M059J (cell line): ENCODE measurements around the gene CHST11. TPM values are rescaled to one million over a fixed set of nuclear protein-coding genes. Genes with fewer than 3 reads are reported as not detected.

Source experiments
- DNase-seq: peaks from one replicate; pipeline ENCODE4 v3.0.0-alpha.2; 2012; ENCODE audit warnings: low read depth
- total RNA-seq: library from RNA; depleted of rRNA; stranded (reverse); fragments of >200 nt; shearing (Covaris generic); gene quantifications from 2 replicates; pipeline ENCODE4 v1.2.3, GENCODE V29; 2014

Gene CHST11
- total RNA-seq, 1 experiment from 2014 or later = 19.6 TPM

DNA sequence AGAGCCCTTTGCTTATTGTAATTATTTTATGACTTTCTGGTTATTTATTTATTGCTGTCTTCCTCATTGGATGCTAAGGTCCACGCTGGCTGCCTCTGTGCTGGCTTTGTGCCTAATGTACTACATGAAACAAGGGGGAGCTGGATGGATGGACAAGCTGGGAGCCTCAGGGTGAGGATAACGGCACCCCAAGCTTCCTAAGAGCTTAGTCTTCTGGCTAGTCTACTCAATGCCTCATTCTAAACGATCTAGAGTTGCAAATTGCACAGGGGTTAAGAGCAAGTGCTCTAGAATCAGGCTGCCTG, 172.0 kb downstream of the CHST11 start:
- no peak for DNase-seq

DNA sequence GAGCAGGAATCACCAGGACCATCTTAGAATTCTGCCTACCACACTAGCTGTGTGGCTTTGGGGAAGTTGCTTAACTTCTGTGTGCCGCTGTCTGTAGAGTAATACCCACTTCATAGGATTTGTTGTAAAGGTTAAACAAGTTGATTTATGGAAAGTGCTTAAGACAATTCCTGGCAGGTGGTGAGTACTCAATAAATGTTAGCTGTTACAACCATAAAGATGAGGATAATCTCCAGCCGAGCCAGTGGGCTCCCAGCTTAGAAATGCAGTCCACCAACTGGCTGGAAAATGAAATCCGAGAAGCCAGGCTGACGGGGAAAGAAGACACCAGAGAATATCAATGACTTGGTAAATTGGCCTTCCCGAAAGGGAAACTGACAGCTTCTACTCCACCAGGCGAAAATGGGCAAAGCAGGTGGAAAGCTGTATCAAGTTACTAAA, 173.5 kb downstream of the CHST11 start:
- no peak for DNase-seq

- DNase-seq = no peak
Observed at GRCh38 chr12:104631867-104632266, 175.1 kb downstream of the CHST11 start.

GRCh38 chr12:104632724-104633201, 176.0 kb downstream of the CHST11 start:
- DNase-seq = no peak

DNA sequence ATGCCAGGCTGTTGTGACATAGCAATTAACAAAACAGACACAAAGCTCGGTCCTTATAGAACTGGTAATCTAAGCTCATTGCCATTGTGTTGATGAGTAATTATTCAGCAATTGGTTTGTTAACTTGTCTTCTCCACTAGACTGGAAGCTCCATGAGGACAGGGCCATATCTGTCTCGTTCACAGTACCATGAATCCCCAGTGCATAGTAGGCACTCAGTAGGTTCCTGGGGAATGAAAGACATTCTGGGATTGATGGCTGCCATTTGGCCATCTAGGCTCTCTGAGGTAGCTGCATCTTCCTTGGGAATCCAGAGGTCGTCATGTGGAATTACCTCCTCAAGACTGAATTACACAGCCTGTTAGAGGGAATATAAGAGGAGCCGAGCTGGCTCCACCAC, 177.3 kb downstream of the CHST11 start:
- DNase-seq = no peak

- no peak for DNase-seq
Observed at GRCh38 chr12:104634852-104635251, 178.1 kb downstream of the CHST11 start.

GRCh38 chr12:104635607-104636343, 179.0 kb downstream of the CHST11 start:
- no peak for DNase-seq

DNA sequence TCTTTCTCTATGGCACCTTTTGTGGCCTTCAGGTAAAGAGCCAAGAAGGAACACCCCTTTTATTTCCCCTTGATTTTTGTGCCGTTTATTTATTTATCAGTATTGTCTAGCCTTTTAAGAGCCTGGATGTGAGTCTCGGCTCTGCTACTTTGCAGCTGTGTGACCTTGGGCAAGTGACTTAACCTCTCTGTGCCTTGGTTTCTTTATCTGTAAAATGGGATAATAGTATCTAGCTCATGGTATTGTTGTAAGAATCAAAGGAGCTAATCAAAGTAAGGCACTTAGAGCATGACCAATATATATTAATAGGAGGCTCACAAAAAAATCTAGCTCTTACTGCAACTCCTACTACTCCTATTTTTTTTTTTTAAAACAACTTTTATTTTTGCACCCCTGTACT, 179.7 kb downstream of the CHST11 start:
- no peak for DNase-seq

- DNase-seq = no peak
Observed at GRCh38 chr12:104637604-104638003, 180.9 kb downstream of the CHST11 start.

DNA sequence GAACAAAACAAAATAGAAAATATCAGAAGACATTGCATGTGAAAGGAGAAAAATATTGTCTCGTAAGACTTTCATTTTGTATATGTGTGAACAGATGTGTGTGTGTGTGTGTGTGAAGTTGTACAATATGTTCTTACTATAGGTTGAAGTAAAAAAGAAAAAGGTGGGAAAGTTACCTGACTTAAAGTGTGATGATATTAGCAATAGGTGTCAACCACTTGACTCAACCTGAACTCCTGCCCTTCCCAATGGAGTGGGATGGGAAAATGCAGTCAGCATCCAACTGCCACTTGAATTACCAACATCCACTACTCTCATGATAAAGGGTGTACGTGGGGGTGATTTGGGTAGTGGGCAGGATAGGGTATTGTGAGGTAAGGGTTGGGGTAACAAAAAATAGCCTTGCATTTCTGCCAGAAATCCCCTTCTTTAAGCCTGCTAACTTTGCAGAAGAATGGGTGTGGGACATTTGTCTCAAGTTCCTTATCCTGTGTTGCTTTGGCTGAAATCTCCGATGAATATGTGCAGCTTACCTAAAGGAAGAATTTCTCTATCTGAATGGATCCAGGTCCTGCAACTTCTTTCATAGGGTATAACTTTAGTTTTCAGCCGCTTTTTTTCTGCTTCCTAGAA, 181.6 kb downstream of the CHST11 start:
- DNase-seq = no peak

- no peak for DNase-seq
Observed at GRCh38 chr12:104638851-104639240, 182.1 kb downstream of the CHST11 start.

GRCh38 chr12:104640956-104641355, 184.2 kb downstream of the CHST11 start:
- no peak for DNase-seq

GRCh38 chr12:104641862-104642261, 185.1 kb downstream of the CHST11 start:
- DNase-seq = no peak

GRCh38 chr12:104643093-104643818, 186.5 kb downstream of the CHST11 start:
- DNase-seq = no peak

DNA sequence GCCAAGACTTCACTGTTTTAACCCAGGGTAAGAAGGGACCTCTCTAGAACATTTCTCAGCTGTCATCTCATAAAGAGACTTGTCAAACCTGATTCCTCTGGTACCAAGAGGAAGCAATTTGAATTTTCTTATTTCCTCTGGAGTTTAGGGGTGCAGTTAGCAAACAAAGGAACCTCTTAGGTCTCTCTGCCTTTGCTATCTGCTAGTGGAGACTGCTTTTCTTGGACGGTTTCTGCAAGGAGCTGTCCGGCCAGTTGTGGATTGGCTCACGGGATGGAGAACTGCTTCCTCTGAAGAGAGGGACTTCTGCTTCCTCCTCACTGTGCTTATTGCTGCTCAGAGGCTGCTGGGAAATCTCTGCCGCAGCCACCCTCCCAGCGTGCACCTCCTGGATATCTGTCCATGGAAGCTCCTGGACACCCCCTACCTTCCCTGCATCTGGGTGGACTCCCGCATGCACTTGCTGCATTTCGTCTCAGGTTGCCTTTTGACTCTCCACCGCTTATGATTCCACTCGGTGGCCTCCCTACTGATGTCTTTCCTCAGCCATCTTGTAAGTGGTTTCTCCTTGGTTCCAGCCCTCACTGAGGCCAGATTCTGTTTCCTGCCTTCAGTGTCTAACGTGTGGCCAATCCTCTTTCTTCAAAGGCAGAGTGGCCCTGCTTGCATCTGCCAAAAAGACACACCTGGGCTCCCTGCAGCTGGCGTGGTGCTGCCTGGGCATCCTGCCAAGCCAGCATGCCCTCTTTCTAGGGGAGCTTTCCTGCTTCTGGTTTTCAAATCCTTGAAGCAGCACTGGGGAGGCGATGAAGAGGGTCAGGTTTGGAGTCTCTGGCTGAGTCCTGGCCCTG, 187.3 kb downstream of the CHST11 start:
- no peak for DNase-seq

DNA sequence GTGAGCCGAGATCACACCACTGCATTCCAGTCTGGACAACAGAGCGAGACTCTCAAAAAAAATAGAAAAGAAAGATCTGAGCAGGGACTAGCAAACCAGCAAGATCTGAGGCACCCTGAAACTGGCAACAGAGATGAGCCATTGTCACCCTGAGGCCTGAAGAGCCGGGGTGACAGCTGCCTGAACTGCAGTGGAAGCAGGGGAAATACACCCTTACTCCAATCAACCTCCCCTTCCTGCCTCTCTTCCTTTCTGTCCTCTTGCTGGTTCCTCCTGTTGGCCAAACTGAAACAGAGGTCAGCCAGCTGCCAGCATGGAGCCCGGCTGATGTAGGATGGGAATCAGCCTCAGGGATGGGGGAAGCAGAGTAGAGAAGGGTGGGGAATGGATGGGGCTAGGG, 192.0 kb downstream of the CHST11 start:
- no peak for DNase-seq

DNA sequence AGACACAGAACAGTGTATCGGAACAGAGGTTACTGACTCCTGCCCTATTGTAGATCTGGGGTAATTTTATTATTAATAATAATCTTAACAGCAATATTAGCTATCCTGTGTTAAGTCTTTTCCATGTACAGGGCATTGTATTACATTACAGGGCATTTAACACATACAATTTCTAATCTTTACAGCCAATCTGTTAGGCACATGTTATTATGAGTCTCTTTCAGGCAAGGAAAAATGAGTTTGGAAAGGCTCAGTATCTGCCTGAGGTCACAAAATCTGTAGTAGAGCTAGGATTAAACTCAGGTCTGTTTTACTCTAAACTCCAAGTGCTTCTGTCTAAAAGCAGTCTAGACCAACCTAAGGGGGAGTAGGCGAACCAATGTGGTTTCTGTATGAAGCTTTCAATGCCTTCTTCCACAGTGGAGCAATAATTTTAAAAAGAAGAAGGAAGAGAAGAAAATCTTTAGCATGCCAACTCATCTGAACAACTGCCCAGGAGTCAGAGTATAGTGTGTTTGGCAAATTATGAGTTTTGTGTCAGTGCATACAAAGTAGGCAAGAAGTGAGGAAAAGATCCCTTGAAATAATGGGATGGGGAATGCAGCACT, 192.6 kb downstream of the CHST11 start:
- DNase-seq = no peak

DNA sequence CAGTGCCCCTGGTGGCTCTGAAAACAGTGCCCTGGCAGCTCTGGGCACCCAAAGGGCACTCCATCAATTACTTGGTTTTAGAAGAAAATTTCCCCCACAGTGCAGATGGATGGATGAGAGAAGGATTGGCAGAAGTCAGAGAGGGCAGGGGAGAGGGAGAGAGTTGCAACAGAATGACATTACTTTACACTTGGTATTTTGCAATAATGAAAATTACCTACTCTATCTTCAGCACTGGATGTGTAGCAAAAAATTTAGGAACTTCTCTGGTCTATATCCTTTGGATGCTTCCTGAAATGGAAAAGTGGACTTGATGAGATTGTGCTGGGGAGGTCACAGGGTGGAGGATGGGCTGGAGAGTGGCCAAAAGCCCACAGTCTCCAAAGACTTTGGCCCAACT, 193.2 kb downstream of the CHST11 start:
- DNase-seq = no peak

DNA sequence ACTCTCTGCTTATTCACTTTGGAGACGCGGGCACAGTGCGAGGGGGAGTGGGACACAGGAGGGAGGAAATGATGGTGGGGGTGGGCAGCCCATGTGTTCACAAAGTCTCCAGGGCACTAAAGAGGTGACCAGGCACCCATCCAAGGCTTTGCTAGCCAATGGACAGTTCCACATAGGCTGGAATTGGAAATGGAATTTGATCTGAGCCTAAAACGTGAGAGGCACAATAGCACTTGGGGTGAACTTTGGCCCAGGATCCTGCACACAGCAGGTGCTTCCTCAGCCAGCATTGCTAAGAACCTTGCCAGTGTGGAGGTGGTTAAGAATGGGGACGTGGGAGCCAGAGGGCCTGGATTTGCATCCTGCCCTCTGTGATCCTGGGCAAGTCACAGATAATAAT, 193.8 kb downstream of the CHST11 start:
- no peak for DNase-seq

DNA sequence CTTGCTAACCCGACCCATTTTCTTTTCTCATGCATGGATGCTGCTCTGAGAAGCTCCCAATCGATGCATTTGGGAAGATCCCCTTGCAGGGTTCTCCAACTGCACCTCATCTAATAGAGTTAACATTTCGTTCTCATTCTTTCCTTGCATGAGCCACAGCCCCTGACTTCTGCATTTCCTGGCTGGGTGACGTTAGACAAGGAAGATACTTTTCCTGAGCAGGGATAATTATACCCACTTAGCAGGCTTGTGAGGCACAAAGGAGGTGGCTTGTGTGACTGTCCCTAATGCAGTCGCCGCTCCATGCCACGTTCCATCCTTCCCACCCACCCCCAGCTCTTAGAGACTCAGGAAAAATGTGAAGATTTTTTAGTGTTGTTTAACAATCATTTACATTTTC, 195.1 kb downstream of the CHST11 start:
- no peak for DNase-seq

GRCh38 chr12:104652358-104652757, 195.6 kb downstream of the CHST11 start:
- no peak for DNase-seq

DNA sequence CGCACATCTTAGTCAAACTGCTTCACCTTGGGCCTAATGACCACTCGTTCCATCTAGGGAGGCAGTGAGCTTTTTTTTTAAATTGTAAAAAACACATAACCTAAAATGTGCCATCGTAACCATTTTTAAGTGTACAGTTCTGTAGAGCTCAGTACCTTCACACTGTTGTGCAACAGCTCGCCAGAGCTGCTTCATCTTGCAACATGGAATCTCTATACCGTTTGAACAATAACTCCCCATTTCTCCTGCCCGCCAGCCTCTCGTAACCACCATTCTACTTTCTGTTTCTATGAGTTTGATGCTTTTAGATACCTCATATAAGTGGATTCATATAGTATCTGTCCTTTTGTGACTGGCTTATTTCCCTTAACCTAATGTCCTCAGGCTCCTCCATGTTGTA, 196.2 kb downstream of the CHST11 start:
- DNase-seq = no peak
